LoVo (cell line): ENCODE data around the gene MYL12B.
"Not testable (repeated sequence)": the region's sequence is repeated elsewhere in the genome, so short reads cannot be mapped to it uniquely, and the experiment has no call there.

ENCODE experiments used
- DNase-seq: peaks from one replicate; pipeline ENCODE4 v3.0.0-alpha.2; 2016; ENCODE audit warnings: low spot score

Gene MYL12B

GRCh38 chr18:3261373-3262233 lies at the start of gene MYL12B:
TSS of gene MYL12B (plus strand) at chr18:3262133. CDS start at chr18:3272899, 10,766 bp downstream.
- DNase-seq, result peak; percentile 88

- DNase-seq, result no peak
These were observed 49.3 kb upstream of the MYL12B start for GRCh38 chr18:3212657-3213056.

- no peak for DNase-seq
These were observed 48.5 kb upstream of the MYL12B start for GRCh38 chr18:3213300-3214059.

GRCh38 chr18:3214855-3215637 lies 46.9 kb upstream of the MYL12B start:
- DNase-seq, result no peak

GRCh38 chr18:3216987-3217386 lies 44.9 kb upstream of the MYL12B start:
- DNase-seq, result no peak

GRCh38 chr18:3217948-3218647 lies 43.8 kb upstream of the MYL12B start:
- DNase-seq, result peak; percentile 86

GRCh38 chr18:3218819-3219218 lies 43.1 kb upstream of the MYL12B start:
- no peak for DNase-seq

GRCh38 chr18:3219241-3219630 lies 42.7 kb upstream of the MYL12B start:
- no peak for DNase-seq

GRCh38 chr18:3219631-3220335 lies 42.1 kb upstream of the MYL12B start, which contains the start of gene MYOM1:
TSS of gene MYOM1 (minus strand) at chr18:3219968. CDS start at chr18:3215223, 4,745 bp downstream.
- DNase-seq, result no peak

GRCh38 chr18:3220868-3221267 lies 41.1 kb upstream of the MYL12B start:
- not testable (repeated sequence) for DNase-seq

- no peak for DNase-seq
These were observed 40.4 kb upstream of the MYL12B start for GRCh38 chr18:3221496-3221895.

GRCh38 chr18:3223356-3223755 lies 38.6 kb upstream of the MYL12B start:
- DNase-seq, result no peak

- no peak for DNase-seq
These were observed 37.7 kb upstream of the MYL12B start for GRCh38 chr18:3224223-3224622.

- DNase-seq, result no peak
These were observed 36.3 kb upstream of the MYL12B start for GRCh38 chr18:3225588-3225987.

GRCh38 chr18:3226048-3226447 lies 35.9 kb upstream of the MYL12B start:
- no peak for DNase-seq

GRCh38 chr18:3230401-3231334 lies 31.3 kb upstream of the MYL12B start:
- DNase-seq, result peak; percentile 57

- DNase-seq, result no peak
These were observed 28.9 kb upstream of the MYL12B start for GRCh38 chr18:3233004-3233403.

- no peak for DNase-seq
These were observed 28.3 kb upstream of the MYL12B start for GRCh38 chr18:3233433-3234168.

GRCh38 chr18:3234457-3234856 lies 27.5 kb upstream of the MYL12B start:
- no peak for DNase-seq
